ENCODE results near the gene ZNF367.

DNA sequence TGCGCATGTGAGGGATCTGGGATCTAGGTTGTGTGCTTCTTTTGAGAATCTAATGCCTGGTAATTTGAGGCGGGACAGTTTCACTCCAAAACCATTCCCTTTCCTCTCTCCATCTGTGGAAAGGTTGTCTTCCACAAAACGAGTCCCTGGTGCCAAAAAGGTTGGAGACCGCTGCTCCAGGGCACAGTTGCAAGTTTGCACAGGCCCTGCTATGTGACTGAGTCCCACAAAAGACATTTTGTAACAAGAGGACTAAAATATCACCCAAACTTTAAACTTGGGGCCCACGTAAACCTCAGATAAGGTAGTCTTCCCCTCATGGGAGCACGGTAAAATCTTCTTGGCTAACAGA is 5.8 kb upstream of the ZNF367 start:
- TF ChIP-seq CTCF (IDR thresholded peaks at IDR 0.05; ENCODE audit: low read depth, low read length, missing input control) (no peak), JUND (IDR thresholded peaks at IDR 0.05) (no peak), RAD21 (IDR thresholded peaks at IDR 0.05) (no peak), REST (IDR thresholded peaks at IDR 0.05) (no peak), GABPA (IDR thresholded peaks at IDR 0.05 in 1 of 2, conservative IDR thresholded peaks at IDR 0.05 in 1 of 2) (no peak), ATF3 (IDR thresholded peaks at IDR 0.05) (no peak), EGR1 (IDR thresholded peaks at IDR 0.05; ENCODE audit: low read depth in 2 of 2) (no peak), ZBTB33 (IDR thresholded peaks at IDR 0.05) (no peak), TAF1 (conservative IDR thresholded peaks at IDR 0.05) (no peak), HNF4A (conservative IDR thresholded peaks at IDR 0.05) (no peak), SP1 (IDR thresholded peaks at IDR 0.05) (no peak), FOXA1 (IDR thresholded peaks at IDR 0.05) (no peak), HNF4G (IDR thresholded peaks at IDR 0.05) (no peak), MAX (IDR thresholded peaks at IDR 0.05) (no peak)
